ENCODE measurements around the gene CPA1. TPM values are rescaled to one million over a fixed set of nuclear protein-coding genes. Genes with fewer than 3 reads are reported as not detected.

Gene CPA1
- total RNA-seq, 1 donor from 2014 or later: not detected

DNA sequence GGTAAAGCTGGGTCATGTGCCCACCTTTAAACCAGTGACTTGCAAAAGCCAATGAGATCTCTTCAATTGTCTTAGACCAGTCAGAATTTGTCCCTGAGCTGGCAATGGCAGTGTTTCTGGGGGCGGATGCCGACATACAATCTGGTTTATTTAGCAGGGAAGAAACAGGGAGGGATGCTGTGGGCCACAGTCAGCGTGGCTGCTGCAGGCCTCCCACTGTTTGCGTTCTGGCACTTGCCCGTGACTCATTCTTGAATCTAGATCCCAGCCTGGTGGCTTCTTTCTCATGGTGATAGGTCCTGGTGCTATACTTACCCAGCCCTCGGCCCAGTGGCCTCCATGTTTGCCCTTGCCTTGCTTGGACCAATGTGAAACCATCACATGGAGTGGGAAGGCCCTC, 3.1 kb upstream of the CPA1 start:
- ChIA-PET CTCF (no interaction called here), POLR2A (no interaction called here)
- TF ChIP-seq, protein P1, sequence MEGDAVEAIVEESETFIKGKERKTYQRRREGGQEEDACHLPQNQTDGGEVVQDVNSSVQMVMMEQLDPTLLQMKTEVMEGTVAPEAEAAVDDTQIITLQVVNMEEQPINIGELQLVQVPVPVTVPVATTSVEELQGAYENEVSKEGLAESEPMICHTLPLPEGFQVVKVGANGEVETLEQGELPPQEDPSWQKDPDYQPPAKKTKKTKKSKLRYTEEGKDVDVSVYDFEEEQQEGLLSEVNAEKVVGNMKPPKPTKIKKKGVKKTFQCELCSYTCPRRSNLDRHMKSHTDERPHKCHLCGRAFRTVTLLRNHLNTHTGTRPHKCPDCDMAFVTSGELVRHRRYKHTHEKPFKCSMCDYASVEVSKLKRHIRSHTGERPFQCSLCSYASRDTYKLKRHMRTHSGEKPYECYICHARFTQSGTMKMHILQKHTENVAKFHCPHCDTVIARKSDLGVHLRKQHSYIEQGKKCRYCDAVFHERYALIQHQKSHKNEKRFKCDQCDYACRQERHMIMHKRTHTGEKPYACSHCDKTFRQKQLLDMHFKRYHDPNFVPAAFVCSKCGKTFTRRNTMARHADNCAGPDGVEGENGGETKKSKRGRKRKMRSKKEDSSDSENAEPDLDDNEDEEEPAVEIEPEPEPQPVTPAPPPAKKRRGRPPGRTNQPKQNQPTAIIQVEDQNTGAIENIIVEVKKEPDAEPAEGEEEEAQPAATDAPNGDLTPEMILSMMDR (IDR thresholded peaks at IDR 0.05): no peak
- no peak for ATAC-seq (ENCODE audit: low read depth)
- Mint-ChIP-seq H3K9me3 (peaks cover 12% of the 10 kb centered on the region), H3K27ac (no peak overlapping the region), H3K4me1 (no peaks in the 10 kb centered on the region), H3K36me3 (ENCODE audit: low read depth) (no peaks in the 10 kb centered on the region), H3K4me3 (no peak overlapping the region), H3K27me3 (no peaks in the 10 kb centered on the region)
- intact Hi-C loops (cut with micrococcal nuclease): no loop called here
- DNase-seq: no peak

DNA sequence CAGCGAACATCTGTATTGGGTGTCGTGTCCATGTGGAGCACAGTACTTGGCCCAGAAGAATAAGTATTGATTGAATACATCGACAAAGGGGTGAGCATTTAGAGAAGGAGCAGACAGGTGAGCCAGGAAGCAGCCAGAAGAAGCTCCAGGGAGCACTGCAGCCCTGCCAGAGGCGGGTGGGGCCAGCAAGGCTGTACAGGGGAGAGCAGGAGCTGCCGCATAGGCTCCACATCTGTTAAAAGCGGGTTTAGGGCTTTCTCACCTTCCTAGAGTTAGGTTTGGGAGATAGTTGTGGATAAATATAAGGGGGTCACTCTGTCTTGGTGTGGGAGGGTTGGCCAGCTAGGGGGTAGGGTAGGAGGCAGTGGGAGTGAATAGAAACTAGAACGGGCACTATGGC, 1.3 kb upstream of the CPA1 start:
- DNase-seq: no peak
- no peaks in the 10 kb centered on the region for H3K36me3 Mint-ChIP-seq (ENCODE audit: low read depth)
- H3K4me1 Mint-ChIP-seq: no peaks in the 10 kb centered on the region
- H3K27ac Mint-ChIP-seq: no peak overlapping the region
- CTCF ChIA-PET: no interaction called here
- TF ChIP-seq, protein P1 (IDR thresholded peaks at IDR 0.05): no peak
- POLR2A ChIA-PET: no interaction called here
- ATAC-seq (ENCODE audit: low read depth): no peak
- no peak overlapping the region for H3K4me3 Mint-ChIP-seq
- peaks cover 12% of the 10 kb centered on the region for H3K9me3 Mint-ChIP-seq
- no peaks in the 10 kb centered on the region for H3K27me3 Mint-ChIP-seq
- intact Hi-C loops (cut with micrococcal nuclease): no loop called here

DNA sequence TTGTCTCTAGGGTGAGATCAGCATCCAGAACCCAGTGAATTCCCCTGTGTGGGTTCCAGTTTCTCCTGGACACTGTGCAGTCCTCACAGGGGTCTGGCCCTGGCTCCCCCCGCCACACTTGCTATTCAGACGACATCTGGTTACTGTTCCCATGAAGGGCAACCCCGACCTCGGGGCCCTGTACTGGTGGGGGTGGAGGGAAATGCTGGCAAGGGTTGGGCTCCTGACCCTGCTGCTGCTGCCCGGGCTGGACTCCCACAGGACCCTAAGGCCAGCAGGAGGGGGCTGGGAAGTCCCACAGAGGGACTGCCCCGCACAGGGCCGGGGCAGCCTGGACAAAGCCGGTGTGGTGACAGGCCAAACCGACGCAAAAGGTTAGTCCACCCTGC, 768 bp upstream of the CPA1 start:
- intact Hi-C loops (cut with micrococcal nuclease): no loop called here
- Mint-ChIP-seq H3K27me3 (no peaks in the 10 kb centered on the region), H3K27ac (no peak overlapping the region), H3K4me3 (no peak overlapping the region), H3K36me3 (ENCODE audit: low read depth) (no peaks in the 10 kb centered on the region), H3K9me3 (peaks cover 12% of the 10 kb centered on the region), H3K4me1 (no peaks in the 10 kb centered on the region)
- TF ChIP-seq, protein P1 (IDR thresholded peaks at IDR 0.05): no peak
- ChIA-PET CTCF (no interaction called here), POLR2A (no interaction called here)
- ATAC-seq (ENCODE audit: low read depth) (no peak), DNase-seq (no peak)

DNA sequence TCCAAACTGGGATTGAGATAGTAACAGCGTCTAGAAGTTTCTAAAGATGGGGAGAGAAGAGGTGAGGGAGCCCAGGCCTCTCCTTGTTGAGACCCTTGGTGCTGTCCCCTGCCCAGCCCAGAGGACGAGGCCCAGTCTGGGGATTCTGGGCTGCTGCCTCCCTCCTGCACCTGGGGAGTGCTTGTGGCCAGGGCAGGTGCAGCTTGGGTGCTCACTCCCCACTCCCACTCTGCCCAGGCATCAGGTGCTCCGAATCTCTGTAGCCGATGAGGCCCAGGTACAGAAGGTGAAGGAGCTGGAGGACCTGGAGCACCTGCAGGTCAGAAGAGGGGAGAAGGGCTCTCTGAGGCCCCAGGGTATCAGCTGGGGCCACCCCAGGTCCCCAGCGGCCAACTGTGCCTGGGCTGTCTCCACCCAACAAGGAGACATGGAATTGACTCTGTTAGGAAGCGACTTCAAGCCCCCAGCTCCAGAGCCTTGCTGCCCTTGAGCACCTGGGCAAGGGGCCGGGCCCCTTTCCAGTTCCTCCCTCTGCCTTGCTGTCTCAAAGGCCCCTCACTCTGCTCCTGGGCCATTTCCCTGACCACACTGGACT, 664 bp downstream of the CPA1 start:
- no peaks in the 10 kb centered on the region for H3K27me3 Mint-ChIP-seq
- no peak overlapping the region for H3K4me3 Mint-ChIP-seq
- CTCF ChIA-PET: no interaction called here
- H3K27ac Mint-ChIP-seq: no peak overlapping the region
- DNase-seq: no peak
- TF ChIP-seq, protein P1 (IDR thresholded peaks at IDR 0.05): no peak
- no peaks in the 10 kb centered on the region for H3K36me3 Mint-ChIP-seq (ENCODE audit: low read depth)
- H3K4me1 Mint-ChIP-seq: no peaks in the 10 kb centered on the region
- ATAC-seq (ENCODE audit: low read depth): no peak
- peaks cover 11% of the 10 kb centered on the region for H3K9me3 Mint-ChIP-seq
- POLR2A ChIA-PET: no interaction called here
- intact Hi-C loops (cut with micrococcal nuclease): no loop called here

DNA sequence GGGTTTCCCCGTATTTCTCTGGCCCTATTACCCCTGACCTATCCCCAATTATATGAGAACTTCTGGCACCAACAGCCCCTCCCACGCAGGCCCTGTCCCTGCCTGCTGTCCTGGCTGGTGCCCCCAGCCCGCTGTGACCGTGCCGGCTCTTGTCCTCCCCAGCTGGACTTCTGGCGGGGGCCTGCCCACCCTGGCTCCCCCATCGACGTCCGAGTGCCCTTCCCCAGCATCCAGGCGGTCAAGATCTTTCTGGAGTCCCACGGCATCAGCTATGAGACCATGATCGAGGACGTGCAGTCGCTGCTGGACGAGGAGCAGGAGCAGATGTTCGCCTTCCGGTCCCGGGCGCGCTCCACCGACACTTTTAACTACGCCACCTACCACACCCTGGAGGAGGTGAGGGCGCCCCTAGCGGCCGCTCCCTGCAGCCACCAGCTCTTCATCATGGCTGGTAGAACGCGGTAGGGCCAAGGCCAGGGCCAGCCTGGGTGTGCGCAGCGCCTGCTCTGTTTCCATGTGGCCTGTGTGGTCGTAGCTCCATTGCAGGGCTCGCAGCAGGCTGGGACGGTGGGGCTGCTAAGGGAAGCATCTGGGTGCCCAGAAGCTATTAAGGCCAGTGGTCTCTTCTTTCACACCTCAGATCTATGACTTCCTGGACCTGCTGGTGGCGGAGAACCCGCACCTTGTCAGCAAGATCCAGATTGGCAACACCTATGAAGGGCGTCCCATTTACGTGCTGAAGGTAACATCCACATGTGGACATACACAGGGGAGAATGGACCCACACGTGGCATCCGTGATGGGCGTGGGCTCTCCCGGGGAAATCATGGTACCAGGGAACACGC, 1.4 kb downstream of the CPA1 start:
- no peaks in the 10 kb centered on the region for H3K27me3 Mint-ChIP-seq
- H3K27ac Mint-ChIP-seq: no peak overlapping the region
- H3K4me1 Mint-ChIP-seq: no peaks in the 10 kb centered on the region
- ChIA-PET CTCF (no interaction called here), POLR2A (no interaction called here)
- DNase-seq: no peak
- peaks cover 4% of the 10 kb centered on the region for H3K9me3 Mint-ChIP-seq
- no peak for ATAC-seq (ENCODE audit: low read depth)
- intact Hi-C loops (cut with micrococcal nuclease): no loop called here
- no peaks in the 10 kb centered on the region for H3K36me3 Mint-ChIP-seq (ENCODE audit: low read depth)
- TF ChIP-seq, protein P1 (IDR thresholded peaks at IDR 0.05): no peak
- no peak overlapping the region for H3K4me3 Mint-ChIP-seq

Measured in activated B cell treated with CpG ODN at 0.5 μM for 24 hours (primary cell).